Measurements from ENCODE around the gene CCDC60.

CCDC60 gene

DNA sequence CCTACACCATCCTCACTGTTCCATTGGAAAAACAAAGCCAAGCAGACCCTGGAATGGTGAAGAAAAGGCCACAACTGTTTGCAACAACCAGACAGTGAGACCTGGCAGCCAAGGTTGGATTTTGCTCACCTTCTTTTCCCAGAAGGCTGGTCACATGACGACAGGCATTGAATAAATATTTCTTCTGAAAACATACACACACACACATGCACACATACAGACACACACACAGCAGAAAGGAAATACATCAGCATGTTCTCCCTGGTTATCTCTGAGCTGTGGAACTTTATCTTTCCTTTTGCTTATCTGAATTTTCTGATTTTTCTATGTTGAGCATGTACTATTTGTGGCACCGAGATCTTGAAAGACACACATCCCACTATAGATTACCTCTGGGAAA is 38.0 kb upstream of the CCDC60 start:
- Histone ChIP-seq H3K9me3 (ENCODE audit: severe bottlenecking) (no peaks in the 10 kb centered on the region), H3K4me3 (ENCODE audit: severe bottlenecking) (no peak overlapping the region), H3K27me3 (ENCODE audit: insufficient read depth, poor library complexity, severe bottlenecking) (no peaks in the 10 kb centered on the region), H3K27ac (ENCODE audit: poor library complexity, severe bottlenecking) (no peak overlapping the region), H3K36me3 (ENCODE audit: low read depth) (no peaks in the 10 kb centered on the region), H3K4me1 (ENCODE audit: insufficient read depth, poor library complexity, severe bottlenecking) (no peaks in the 10 kb centered on the region)
- TF ChIP-seq, protein P1, sequence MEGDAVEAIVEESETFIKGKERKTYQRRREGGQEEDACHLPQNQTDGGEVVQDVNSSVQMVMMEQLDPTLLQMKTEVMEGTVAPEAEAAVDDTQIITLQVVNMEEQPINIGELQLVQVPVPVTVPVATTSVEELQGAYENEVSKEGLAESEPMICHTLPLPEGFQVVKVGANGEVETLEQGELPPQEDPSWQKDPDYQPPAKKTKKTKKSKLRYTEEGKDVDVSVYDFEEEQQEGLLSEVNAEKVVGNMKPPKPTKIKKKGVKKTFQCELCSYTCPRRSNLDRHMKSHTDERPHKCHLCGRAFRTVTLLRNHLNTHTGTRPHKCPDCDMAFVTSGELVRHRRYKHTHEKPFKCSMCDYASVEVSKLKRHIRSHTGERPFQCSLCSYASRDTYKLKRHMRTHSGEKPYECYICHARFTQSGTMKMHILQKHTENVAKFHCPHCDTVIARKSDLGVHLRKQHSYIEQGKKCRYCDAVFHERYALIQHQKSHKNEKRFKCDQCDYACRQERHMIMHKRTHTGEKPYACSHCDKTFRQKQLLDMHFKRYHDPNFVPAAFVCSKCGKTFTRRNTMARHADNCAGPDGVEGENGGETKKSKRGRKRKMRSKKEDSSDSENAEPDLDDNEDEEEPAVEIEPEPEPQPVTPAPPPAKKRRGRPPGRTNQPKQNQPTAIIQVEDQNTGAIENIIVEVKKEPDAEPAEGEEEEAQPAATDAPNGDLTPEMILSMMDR (IDR thresholded peaks at IDR 0.05; ENCODE audit: poor library complexity, severe bottlenecking), result no peak
- DNase-seq (ENCODE audit: low spot score) (no peak), ATAC-seq (ENCODE audit: low read depth) (no peak)

DNA sequence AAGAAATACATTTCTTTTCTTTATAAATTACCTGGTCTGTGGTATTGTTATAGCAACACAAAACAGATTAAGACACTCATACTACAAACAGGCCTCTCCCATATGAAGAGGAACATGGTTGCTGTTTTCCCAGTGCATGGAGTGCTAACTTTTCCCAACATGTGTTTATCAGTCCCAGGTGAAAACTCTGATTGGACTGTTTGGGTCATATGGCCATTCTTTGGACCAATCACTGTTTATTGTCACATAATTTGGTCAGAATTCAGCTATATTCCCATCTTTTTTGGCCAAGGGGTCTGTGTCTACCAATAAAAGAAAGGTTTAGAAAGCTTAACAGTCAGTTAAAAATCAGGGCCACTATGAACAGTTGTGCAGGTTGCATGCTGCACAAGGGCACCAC is 35.4 kb upstream of the CCDC60 start:
- Histone ChIP-seq H3K27ac (ENCODE audit: poor library complexity, severe bottlenecking) (no peak overlapping the region), H3K27me3 (ENCODE audit: insufficient read depth, poor library complexity, severe bottlenecking) (no peaks in the 10 kb centered on the region), H3K36me3 (ENCODE audit: low read depth) (no peaks in the 10 kb centered on the region), H3K4me3 (ENCODE audit: severe bottlenecking) (no peak overlapping the region), H3K9me3 (ENCODE audit: severe bottlenecking) (no peaks in the 10 kb centered on the region), H3K4me1 (ENCODE audit: insufficient read depth, poor library complexity, severe bottlenecking) (no peaks in the 10 kb centered on the region)
- ATAC-seq (ENCODE audit: low read depth) (no peak), DNase-seq (ENCODE audit: low spot score) (no peak)
- TF ChIP-seq, protein P1 (IDR thresholded peaks at IDR 0.05; ENCODE audit: poor library complexity, severe bottlenecking), result no peak

DNA sequence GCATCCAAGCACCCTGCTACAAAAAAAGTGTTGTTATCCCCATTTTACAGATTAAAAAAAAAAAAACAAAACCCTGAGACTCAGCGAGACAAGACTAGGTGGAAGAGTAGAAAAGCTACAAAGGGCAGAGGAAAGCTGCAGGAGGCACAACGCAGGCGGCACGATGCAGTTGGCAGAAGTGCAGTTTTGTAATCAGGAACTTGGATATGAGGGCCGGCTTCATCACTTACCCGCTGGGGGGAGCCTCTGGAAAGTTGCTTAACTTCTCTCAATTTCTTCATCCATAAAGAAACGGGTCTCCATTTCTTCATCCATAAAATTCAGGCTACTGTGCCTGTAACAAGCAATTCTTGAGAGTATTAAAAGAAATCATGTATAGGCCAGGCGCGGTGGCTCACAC is 33.1 kb upstream of the CCDC60 start:
- H3K27me3 ChIP-seq (ENCODE audit: insufficient read depth, poor library complexity, severe bottlenecking), result no peaks in the 10 kb centered on the region
- TF ChIP-seq, protein P1 (IDR thresholded peaks at IDR 0.05; ENCODE audit: poor library complexity, severe bottlenecking), result no peak
- no peak for ATAC-seq (ENCODE audit: low read depth)
- DNase-seq (ENCODE audit: low spot score), result no peak
- H3K27ac ChIP-seq (ENCODE audit: poor library complexity, severe bottlenecking), result no peak overlapping the region
- H3K36me3 ChIP-seq (ENCODE audit: low read depth), result no peaks in the 10 kb centered on the region
- no peak overlapping the region for H3K4me3 ChIP-seq (ENCODE audit: severe bottlenecking)
- H3K9me3 ChIP-seq (ENCODE audit: severe bottlenecking), result no peaks in the 10 kb centered on the region
- no peaks in the 10 kb centered on the region for H3K4me1 ChIP-seq (ENCODE audit: insufficient read depth, poor library complexity, severe bottlenecking)

DNA sequence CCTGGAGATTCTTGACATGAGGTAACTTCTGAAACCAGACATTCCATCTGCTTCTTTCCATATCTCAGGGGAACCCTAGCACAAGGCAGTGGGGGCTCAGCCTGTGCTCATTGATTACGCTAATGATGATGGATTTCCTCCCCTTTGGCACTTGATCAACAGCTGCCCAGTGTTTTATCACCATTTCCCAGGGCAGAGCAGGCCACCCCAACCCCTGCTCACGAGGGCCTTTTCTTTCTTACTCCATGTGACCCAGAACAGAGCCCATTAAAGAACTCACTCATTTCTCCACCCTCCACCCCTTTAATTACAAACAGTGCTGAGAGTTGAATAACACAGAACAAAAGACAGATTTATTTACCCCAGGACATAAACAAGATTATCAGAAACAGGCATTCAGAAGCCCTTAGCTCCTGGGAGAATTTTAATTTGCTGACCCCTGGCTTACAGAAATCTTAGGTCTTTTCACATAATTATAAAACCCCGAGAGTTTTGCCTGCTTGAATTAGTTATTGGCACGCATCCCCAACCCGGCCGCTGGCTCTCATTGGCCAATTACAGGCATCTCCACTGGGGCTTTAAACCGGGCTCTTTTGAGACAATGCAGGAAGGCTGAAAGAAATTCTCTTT is 32.0 kb upstream of the CCDC60 start:
- Histone ChIP-seq H3K27ac (ENCODE audit: poor library complexity, severe bottlenecking) (no peak overlapping the region), H3K4me1 (ENCODE audit: insufficient read depth, poor library complexity, severe bottlenecking) (no peaks in the 10 kb centered on the region), H3K9me3 (ENCODE audit: severe bottlenecking) (no peaks in the 10 kb centered on the region), H3K36me3 (ENCODE audit: low read depth) (no peaks in the 10 kb centered on the region), H3K27me3 (ENCODE audit: insufficient read depth, poor library complexity, severe bottlenecking) (no peaks in the 10 kb centered on the region), H3K4me3 (ENCODE audit: severe bottlenecking) (no peak overlapping the region)
- ATAC-seq (ENCODE audit: low read depth) (no peak), DNase-seq (ENCODE audit: low spot score) (no peak)
- TF ChIP-seq, protein P1 (IDR thresholded peaks at IDR 0.05; ENCODE audit: poor library complexity, severe bottlenecking), result no peak

DNA sequence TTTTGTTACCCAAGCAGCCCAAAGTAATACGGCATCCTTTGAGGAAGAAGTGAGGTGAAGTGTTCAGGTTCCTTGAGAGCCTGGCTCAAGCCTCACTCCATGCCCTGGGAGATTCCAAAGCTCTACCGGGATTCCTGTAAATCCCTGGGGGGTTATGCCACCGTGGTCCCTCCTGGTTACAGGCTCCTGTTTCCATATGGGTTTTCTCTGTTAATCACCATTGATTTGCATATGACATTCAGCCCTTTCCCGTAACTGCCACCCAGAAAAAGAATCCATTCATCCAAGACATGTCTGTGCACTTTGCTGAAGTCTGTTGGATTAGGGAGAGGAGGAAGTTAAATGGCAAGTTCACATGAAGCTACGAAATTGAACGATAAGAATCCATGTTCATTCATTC is 27.9 kb upstream of the CCDC60 start:
- Histone ChIP-seq H3K27ac (ENCODE audit: poor library complexity, severe bottlenecking) (no peak overlapping the region), H3K27me3 (ENCODE audit: insufficient read depth, poor library complexity, severe bottlenecking) (no peaks in the 10 kb centered on the region), H3K36me3 (ENCODE audit: low read depth) (no peaks in the 10 kb centered on the region), H3K9me3 (ENCODE audit: severe bottlenecking) (no peaks in the 10 kb centered on the region), H3K4me1 (ENCODE audit: insufficient read depth, poor library complexity, severe bottlenecking) (no peaks in the 10 kb centered on the region), H3K4me3 (ENCODE audit: severe bottlenecking) (no peak overlapping the region)
- TF ChIP-seq, protein P1 (IDR thresholded peaks at IDR 0.05; ENCODE audit: poor library complexity, severe bottlenecking), result no peak
- no peak for DNase-seq (ENCODE audit: low spot score)
- ATAC-seq (ENCODE audit: low read depth), result no peak
